Gastroesophageal sphincter (tissue), 4 donors: ENCODE data around the gene BBOF1. TPM values are rescaled to one million over a fixed set of nuclear protein-coding genes. Genes with fewer than 3 reads are reported as not detected.

Experiments
- ATAC-seq: fragments of 150-250 bp; one replicate; pipeline ENCODE4 v1.9.1; 2016; ENCODE audit warnings: mild to moderate bottlenecking, moderate library complexity
- H3K27ac ChIP-seq, 4 donors: fragments of 200-600 bp; sonication (generic) in 3 of 4; 1 replicate in 3 of 4; 2 replicates in 1 of 4; pipeline ENCODE4 v1.5.1; 2016 to 2019
- H3K27me3 ChIP-seq: fragments of 200-600 bp; sonication (generic); one replicate; pipeline ENCODE4 v1.5.1; 2019
- H3K36me3 ChIP-seq, 2 donors: fragments of 200-600 bp; sonication (generic); one replicate each; pipeline ENCODE4 v1.5.1; 2019; ENCODE audit warnings: control low read depth in 1 of 2
- H3K4me1 ChIP-seq, 3 donors: fragments of 200-600 bp; sonication (generic); 1 replicate in 2 of 3; 2 replicates in 1 of 3; pipeline ENCODE4 v1.5.1; 2016 to 2019; ENCODE audit warnings: control low read depth in 2 of 3
- H3K4me3 ChIP-seq, 2 donors: fragments of 200-600 bp; sonication (generic); one replicate each; pipeline ENCODE4 v1.5.1; 2019; ENCODE audit warnings: mild to moderate bottlenecking in 1 of 2, moderate library complexity in 1 of 2
- H3K9me3 ChIP-seq, 3 donors: fragments of 200-600 bp; sonication (generic); one replicate each; pipeline ENCODE4 v1.5.1; 2017 to 2019; ENCODE audit warnings: control low read depth in 2 of 3
- EP300 ChIP-seq: sonication (generic); formaldehyde crosslinking; IDR thresholded peaks from one replicate; pipeline ENCODE4 v1.6.1; 2017; ENCODE audit warnings: antibody characterized with exemption, mild to moderate bottlenecking
- POLR2A ChIP-seq, 2 donors: fragments of 450-650 bp; IDR thresholded peaks; one replicate each; pipeline ENCODE4 v1.6.1; 2017; ENCODE audit warnings: antibody characterized with exemption in 2 of 2, mild to moderate bottlenecking in 2 of 2, moderate library complexity in 1 of 2
- POLR2AphosphoS5 ChIP-seq: sonication (generic); formaldehyde crosslinking; IDR thresholded peaks from one replicate; pipeline ENCODE4 v1.6.1; 2017; ENCODE audit warnings: antibody characterized with exemption
- WGBS, 2 donors: methylation state at CpG; one replicate each; pipeline ENCODE4 v1.1.5; 2018; ENCODE audit warnings: low coverage in 1 of 2; 5-methylcytosine and 5-hydroxymethylcytosine counted together
- total RNA-seq, 4 donors: library from RNA; depleted of rRNA; stranded (reverse); fragments of >200 nt; gene quantifications; one replicate each; pipeline ENCODE4 v1.1.0, GENCODE V29; 2016
- TF ChIP-seq, protein P1 (sequence below), 4 experiments: fragments of 200-600 bp in 2 of 4; fragments of 450-650 bp in 2 of 4; sonication (generic) in 1 of 4; IDR thresholded peaks; one replicate each; pipeline ENCODE4 v1.5.1; 2017 to 2019; ENCODE audit warnings: antibody characterized with exemption in 4 of 4, mild to moderate bottlenecking in 2 of 4, moderate library complexity in 2 of 4

Gene BBOF1
- total RNA-seq, 4 donors from 2014 or later = 7.3 to 12.4 (median 10.5) TPM

DNA sequence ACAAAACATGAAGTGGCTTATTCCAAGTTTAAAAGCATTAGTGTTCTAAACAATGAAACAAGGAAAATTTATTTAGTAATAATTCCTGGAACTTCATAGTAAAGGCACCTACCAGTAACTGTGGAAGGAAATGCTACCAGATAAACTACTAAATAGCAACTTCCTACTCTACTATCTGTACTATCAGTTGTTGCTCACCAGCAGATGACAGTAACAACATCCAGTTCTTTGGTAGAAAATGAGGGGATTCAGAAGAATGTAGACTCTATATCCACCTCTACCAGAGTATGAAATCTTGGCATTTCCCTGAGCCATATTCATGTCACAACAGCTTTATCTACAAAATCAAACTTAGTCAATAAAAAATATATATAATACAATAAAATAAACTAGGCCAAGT, 3.2 kb upstream of the BBOF1 start:
- TF ChIP-seq EP300 (no peak), POLR2A (IDR thresholded peaks at IDR 0.05) (no peak), POLR2AphosphoS5 (no peak)
- TF ChIP-seq, protein P1, sequence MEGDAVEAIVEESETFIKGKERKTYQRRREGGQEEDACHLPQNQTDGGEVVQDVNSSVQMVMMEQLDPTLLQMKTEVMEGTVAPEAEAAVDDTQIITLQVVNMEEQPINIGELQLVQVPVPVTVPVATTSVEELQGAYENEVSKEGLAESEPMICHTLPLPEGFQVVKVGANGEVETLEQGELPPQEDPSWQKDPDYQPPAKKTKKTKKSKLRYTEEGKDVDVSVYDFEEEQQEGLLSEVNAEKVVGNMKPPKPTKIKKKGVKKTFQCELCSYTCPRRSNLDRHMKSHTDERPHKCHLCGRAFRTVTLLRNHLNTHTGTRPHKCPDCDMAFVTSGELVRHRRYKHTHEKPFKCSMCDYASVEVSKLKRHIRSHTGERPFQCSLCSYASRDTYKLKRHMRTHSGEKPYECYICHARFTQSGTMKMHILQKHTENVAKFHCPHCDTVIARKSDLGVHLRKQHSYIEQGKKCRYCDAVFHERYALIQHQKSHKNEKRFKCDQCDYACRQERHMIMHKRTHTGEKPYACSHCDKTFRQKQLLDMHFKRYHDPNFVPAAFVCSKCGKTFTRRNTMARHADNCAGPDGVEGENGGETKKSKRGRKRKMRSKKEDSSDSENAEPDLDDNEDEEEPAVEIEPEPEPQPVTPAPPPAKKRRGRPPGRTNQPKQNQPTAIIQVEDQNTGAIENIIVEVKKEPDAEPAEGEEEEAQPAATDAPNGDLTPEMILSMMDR (IDR thresholded peaks at IDR 0.05) = no peak
- Histone ChIP-seq H3K27me3 (no peaks in the 10 kb centered on the region), H3K36me3 (peaks cover 0 to 27% of the 10 kb centered on the region in 2 donors), H3K27ac (no peak overlapping the region), H3K9me3 (no peaks in the 10 kb centered on the region), H3K4me3 (no peak overlapping the region), H3K4me1 (peaks cover 0 to 25% (median 3%) of the 10 kb centered on the region in 3 donors)
- no peak for ATAC-seq

DNA sequence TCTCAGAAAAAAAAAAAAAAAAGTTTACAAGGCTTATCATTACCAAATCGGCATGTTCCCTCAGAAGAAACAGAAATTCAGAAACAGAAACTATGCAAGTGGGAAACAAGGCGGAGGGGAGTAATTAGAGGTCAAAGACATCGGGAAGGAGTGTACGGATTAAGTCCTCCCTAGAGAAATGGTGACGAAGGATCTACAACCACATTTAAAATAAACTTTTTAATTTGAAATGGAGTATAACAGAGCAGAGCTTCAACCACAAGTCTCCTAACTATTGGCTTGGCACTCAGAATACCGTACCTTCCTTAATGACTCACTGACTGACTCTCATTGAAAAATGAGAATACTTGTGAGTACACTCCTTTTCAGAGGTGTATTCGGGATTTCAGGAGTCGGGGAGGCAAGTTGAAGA, 969 bp upstream of the BBOF1 start:
- Histone ChIP-seq H3K4me1 (peaks cover 0 to 25% (median 3%) of the 10 kb centered on the region in 3 donors), H3K27me3 (no peaks in the 10 kb centered on the region), H3K27ac (peak overlapping the region; percentile 94 to 99 (median 98)), H3K4me3 (peak overlapping the region; percentile 70 to 94), H3K36me3 (peaks cover 0 to 5% of the 10 kb centered on the region in 2 donors), H3K9me3 (no peaks in the 10 kb centered on the region)
- TF ChIP-seq, protein P1 (IDR thresholded peaks at IDR 0.05) = no peak
- TF ChIP-seq POLR2A (IDR thresholded peaks at IDR 0.05) = no peak
- TF ChIP-seq POLR2AphosphoS5 = no peak
- TF ChIP-seq EP300 = no peak
- WGBS, 2 donors = 0 to 6% methylated on average over 8 of the region's 8 CpGs
- ATAC-seq = peak; percentile 16

DNA sequence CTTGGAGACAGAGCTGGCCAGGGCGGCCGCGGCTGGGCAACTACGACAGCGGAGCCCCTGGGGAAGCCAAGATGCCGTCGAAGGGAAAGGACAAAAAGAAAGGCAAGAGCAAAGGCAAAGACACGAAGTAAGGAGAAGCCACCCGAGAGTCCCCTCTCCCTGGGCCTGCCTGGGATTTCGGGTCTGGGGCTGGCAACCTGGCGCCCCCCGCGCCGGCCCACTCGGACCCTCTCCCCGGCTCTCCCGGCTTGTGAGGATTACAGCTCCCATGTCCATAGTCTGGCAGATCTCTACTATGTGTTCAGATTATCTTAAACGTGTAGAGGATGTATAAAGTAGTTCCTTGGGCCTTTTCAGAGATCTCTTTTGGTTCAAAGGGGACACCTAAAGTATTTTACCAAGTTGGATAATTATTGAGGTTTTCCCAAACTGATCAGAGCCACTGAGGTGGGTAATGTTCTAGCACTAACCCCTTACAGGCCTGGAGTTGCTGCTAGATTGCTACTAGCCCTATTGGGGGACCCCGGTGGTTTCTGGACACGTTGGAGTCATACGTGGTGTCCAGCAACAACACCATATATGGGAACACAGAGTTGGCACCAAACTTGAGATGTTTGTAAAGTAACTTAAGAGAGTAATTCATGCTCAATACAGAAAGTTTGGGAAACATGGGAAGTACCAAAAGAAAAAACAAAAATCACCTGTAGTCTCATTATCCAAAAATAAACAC, 424 bp downstream of the BBOF1 start:
- Histone ChIP-seq H3K4me1 (peaks cover 0 to 25% (median 3%) of the 10 kb centered on the region in 3 donors), H3K27ac (peak overlapping the region; percentile 83 to 99 (median 98)), H3K27me3 (no peaks in the 10 kb centered on the region), H3K36me3 (peaks cover 0 to 4% of the 10 kb centered on the region in 2 donors), H3K4me3 (peak overlapping the region; percentile 70 to 94), H3K9me3 (no peaks in the 10 kb centered on the region)
- 0 to 2% methylated on average over 3 to 10 of the region's 21 CpGs for WGBS, 2 donors
- no peak for ATAC-seq
- TF ChIP-seq EP300 = no peak
- TF ChIP-seq, protein P1 (IDR thresholded peaks at IDR 0.05) = no peak
- TF ChIP-seq POLR2A (IDR thresholded peaks at IDR 0.05) = no peak
- TF ChIP-seq POLR2AphosphoS5 = no peak

GRCh38 chr14:74022346-74022745, 3.2 kb downstream of the BBOF1 start:
- 64 to 95% methylated on average over 3 to 4 of the region's 4 CpGs for WGBS, 2 donors
- no peaks in the 10 kb centered on the region for H3K9me3 ChIP-seq
- H3K36me3 ChIP-seq = no peaks in the 10 kb centered on the region
- no peaks in the 10 kb centered on the region for H3K27me3 ChIP-seq
- H3K4me3 ChIP-seq = no peak overlapping the region
- ATAC-seq = no peak
- TF ChIP-seq POLR2A (IDR thresholded peaks at IDR 0.05) (no peak), EP300 (no peak), POLR2AphosphoS5 (no peak)
- TF ChIP-seq, protein P1 (IDR thresholded peaks at IDR 0.05) = no peak
- H3K4me1 ChIP-seq = peaks cover 0 to 25% (median 3%) of the 10 kb centered on the region in 3 donors
- no peak overlapping the region for H3K27ac ChIP-seq

GRCh38 chr14:74029136-74029535, 10.0 kb downstream of the BBOF1 start:
- TF ChIP-seq, protein P1 (IDR thresholded peaks at IDR 0.05) = no peak
- TF ChIP-seq EP300 (no peak), POLR2AphosphoS5 (no peak), POLR2A (IDR thresholded peaks at IDR 0.05) (no peak)
- Histone ChIP-seq H3K4me1 (no peaks in the 10 kb centered on the region), H3K9me3 (no peaks in the 10 kb centered on the region), H3K27ac (no peak overlapping the region), H3K4me3 (no peak overlapping the region), H3K27me3 (no peaks in the 10 kb centered on the region), H3K36me3 (peaks cover 0 to 12% of the 10 kb centered on the region in 2 donors)
- 97% methylated on average over 3 of the region's 3 CpGs; no CpG with 5 or more reads in 1 of the 2 donors for WGBS, 2 donors
- ATAC-seq = no peak
